Mucosa of stomach (tissue), 1 donor: ENCODE measurements around the gene PRKN.

Experiments used
- H3K27me3 ChIP-seq: one replicate; pipeline ENCODE4 v1.7.0; 2013; ENCODE audit warnings: mild to moderate bottlenecking, low read length; ENCODE audit not compliant: control insufficient read depth, insufficient read depth
- H3K36me3 ChIP-seq: one replicate; pipeline ENCODE4 v1.7.0; 2013; ENCODE audit warnings: low read length; ENCODE audit not compliant: control insufficient read depth, insufficient read depth
- H3K4me1 ChIP-seq: one replicate; pipeline ENCODE4 v1.7.0; 2013; ENCODE audit warnings: mild to moderate bottlenecking, low read length; ENCODE audit not compliant: control insufficient read depth, insufficient read depth
- H3K4me3 ChIP-seq: one replicate; pipeline ENCODE4 v1.7.0; 2013; ENCODE audit warnings: low read length
- H3K9ac ChIP-seq: one replicate; pipeline ENCODE4 v1.7.0; 2013; ENCODE audit warnings: mild to moderate bottlenecking, low read length, moderate library complexity
- H3K9me3 ChIP-seq: one replicate; pipeline ENCODE4 v1.7.0; 2013; ENCODE audit warnings: mild to moderate bottlenecking, low read length, moderate library complexity; ENCODE audit not compliant: control insufficient read depth
- donor health status: Pancreatic carcinoma.

The PRKN gene

DNA sequence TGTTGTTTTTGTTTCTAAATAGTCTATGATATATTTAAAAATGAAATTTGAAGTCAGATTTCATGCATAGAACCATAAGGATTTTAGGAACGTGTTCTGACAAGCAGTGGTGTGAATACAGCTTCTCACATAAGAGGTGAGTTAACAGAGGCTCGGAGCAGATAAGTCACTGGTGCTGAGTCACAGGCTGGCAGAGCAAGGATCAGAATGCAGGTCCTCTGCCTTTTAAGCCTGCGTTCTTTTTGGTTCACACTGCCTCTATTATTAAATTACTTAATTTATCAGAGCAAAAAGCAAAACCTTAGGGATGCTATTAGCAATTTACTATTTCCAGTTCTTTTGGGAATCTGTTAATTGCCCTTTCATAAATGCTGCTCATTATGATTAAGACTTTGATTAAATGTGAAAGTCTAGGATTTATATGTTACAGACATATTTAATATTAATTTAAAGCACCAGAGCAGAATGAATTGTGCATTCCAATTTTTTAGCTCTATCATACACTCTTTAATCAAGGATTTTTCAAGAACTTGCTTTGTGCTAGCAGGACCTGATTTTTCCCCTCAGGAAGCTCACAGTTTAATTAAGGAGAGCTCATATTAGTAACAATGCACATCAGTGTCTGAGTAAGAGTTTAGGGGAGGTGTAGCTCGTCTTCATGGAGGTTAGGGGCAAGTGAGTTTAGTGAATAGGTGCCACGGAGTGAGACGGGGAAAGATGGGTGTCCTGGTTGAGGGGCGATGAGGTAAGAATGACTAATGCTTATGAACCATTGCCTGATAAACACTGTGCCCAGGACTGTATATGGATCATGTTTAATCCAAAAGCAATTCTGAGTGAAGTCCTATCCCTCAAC lies 1241.0 kb downstream of the PRKN start:
- H3K4me3 ChIP-seq: no peak overlapping the region

DNA sequence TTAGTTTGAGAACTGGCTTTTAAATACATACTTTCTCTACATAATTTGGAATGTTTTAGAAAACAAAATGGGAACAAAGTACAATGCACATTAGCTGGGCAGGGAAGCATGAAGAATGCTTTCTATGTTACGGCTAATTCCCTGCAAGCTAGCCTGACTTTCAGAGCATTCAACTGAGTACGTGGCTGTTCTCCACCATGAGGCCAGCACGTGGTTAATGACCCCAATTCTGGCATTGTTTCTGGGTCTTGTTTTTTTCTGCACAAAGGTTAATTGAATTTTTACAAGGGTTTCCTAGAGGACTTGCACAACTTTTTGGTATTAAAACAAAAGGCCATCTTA lies 1245.1 kb downstream of the PRKN start:
- Histone ChIP-seq H3K9me3 (no peaks in the 10 kb centered on the region), H3K36me3 (no peaks in the 10 kb centered on the region), H3K27me3 (no peaks in the 10 kb centered on the region), H3K4me1 (no peaks in the 10 kb centered on the region), H3K9ac (no peak overlapping the region), H3K4me3 (no peak overlapping the region)

More for the DNA sequence above, 1241.0 kb downstream of the PRKN start:
- Histone ChIP-seq H3K27me3 (no peaks in the 10 kb centered on the region), H3K4me1 (no peaks in the 10 kb centered on the region), H3K9ac (no peak overlapping the region), H3K36me3 (no peaks in the 10 kb centered on the region), H3K9me3 (no peaks in the 10 kb centered on the region)

- no peaks in the 10 kb centered on the region for H3K9me3 ChIP-seq
- H3K4me3 ChIP-seq: no peak overlapping the region
- no peaks in the 10 kb centered on the region for H3K4me1 ChIP-seq
- no peaks in the 10 kb centered on the region for H3K36me3 ChIP-seq
- H3K9ac ChIP-seq: no peak overlapping the region
- H3K27me3 ChIP-seq: no peaks in the 10 kb centered on the region
These were observed 1245.6 kb downstream of the PRKN start for GRCh38 chr6:161481786-161482516.

GRCh38 chr6:161480421-161481155 lies 1247.0 kb downstream of the PRKN start:
- Histone ChIP-seq H3K9me3 (no peaks in the 10 kb centered on the region), H3K9ac (no peak overlapping the region), H3K36me3 (no peaks in the 10 kb centered on the region), H3K27me3 (no peaks in the 10 kb centered on the region), H3K4me3 (no peak overlapping the region), H3K4me1 (no peaks in the 10 kb centered on the region)

- Histone ChIP-seq H3K36me3 (no peaks in the 10 kb centered on the region), H3K4me1 (no peaks in the 10 kb centered on the region), H3K9ac (no peak overlapping the region), H3K4me3 (no peak overlapping the region), H3K9me3 (no peaks in the 10 kb centered on the region), H3K27me3 (no peaks in the 10 kb centered on the region)
These were observed 1248.2 kb downstream of the PRKN start for GRCh38 chr6:161479376-161479775.

DNA sequence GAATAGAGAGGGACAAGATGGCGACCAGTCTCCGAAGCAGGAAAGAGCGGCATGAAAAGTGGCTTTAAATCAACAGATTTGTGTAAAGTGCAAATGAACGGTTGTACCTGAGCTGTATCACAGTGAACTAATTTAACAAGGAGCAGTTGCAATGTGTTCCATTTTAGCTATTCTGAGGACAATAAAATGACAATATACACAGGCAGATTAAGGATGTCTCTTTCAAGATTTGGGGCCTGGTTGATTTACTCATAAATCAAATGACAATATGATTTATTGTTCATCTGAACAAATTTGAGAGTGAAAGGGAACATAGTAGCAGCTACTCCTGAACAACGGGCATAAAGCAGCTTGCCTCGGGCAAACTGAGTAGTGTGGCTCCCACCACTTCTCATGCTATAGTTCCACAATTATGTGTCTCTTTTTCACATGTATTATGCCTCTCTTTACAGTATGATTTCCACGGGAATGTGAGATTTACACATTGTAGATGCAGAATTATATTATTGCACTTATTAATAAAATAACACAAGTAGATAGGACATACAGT lies 1249.6 kb downstream of the PRKN start:
- H3K9ac ChIP-seq: no peak overlapping the region
- no peaks in the 10 kb centered on the region for H3K36me3 ChIP-seq
- H3K27me3 ChIP-seq: no peaks in the 10 kb centered on the region
- H3K4me3 ChIP-seq: no peak overlapping the region
- no peaks in the 10 kb centered on the region for H3K9me3 ChIP-seq
- no peaks in the 10 kb centered on the region for H3K4me1 ChIP-seq

- no peaks in the 10 kb centered on the region for H3K9me3 ChIP-seq
- no peaks in the 10 kb centered on the region for H3K36me3 ChIP-seq
- H3K4me1 ChIP-seq: no peaks in the 10 kb centered on the region
- no peak overlapping the region for H3K4me3 ChIP-seq
- no peaks in the 10 kb centered on the region for H3K27me3 ChIP-seq
- no peak overlapping the region for H3K9ac ChIP-seq
These were observed 1250.9 kb downstream of the PRKN start for GRCh38 chr6:161476711-161477110.

DNA sequence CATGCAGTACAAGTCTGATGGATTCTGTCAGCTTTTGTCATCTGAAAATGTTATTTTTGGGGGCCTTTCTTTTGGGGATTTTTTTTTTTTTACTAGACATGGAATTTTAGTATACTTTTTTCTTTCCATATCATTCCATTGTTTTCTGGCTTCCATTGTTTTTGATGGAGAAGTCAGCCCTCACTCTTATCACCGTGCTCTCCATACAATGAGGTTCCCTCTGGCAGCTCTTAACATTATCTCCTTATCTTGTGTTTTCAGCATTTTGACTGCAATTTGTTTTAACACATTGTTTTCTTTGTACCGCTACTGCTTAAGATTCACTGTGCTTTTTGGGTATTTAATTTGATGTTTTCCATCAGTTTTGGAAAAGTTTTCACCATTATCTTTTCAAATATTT lies 1262.2 kb downstream of the PRKN start:
- Histone ChIP-seq H3K27me3 (no peaks in the 10 kb centered on the region), H3K9me3 (no peaks in the 10 kb centered on the region), H3K4me3 (no peak overlapping the region), H3K4me1 (no peaks in the 10 kb centered on the region), H3K9ac (no peak overlapping the region), H3K36me3 (no peaks in the 10 kb centered on the region)

DNA sequence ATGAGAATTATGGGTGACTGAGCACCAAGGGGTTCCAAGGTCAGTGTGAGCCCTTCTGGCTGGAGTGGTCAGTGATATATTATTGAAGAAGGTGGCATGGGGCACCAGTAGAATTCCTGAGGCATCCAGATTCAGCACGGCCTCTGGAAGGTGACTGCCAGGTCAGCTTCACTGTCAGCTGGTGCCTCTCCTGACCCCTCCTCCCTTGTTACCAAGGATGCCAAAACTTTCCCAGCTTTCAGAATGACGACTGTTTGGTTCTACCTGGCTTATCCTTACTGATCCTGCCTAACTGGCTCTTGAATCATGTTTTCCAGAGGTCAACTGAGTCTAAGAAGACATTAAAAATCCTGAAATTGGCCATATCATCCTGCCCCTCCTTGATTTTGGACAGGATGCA lies 1264.5 kb downstream of the PRKN start:
- H3K9me3 ChIP-seq: no peaks in the 10 kb centered on the region
- no peaks in the 10 kb centered on the region for H3K27me3 ChIP-seq
- no peaks in the 10 kb centered on the region for H3K4me1 ChIP-seq
- no peaks in the 10 kb centered on the region for H3K36me3 ChIP-seq
- no peak overlapping the region for H3K4me3 ChIP-seq
- no peak overlapping the region for H3K9ac ChIP-seq

DNA sequence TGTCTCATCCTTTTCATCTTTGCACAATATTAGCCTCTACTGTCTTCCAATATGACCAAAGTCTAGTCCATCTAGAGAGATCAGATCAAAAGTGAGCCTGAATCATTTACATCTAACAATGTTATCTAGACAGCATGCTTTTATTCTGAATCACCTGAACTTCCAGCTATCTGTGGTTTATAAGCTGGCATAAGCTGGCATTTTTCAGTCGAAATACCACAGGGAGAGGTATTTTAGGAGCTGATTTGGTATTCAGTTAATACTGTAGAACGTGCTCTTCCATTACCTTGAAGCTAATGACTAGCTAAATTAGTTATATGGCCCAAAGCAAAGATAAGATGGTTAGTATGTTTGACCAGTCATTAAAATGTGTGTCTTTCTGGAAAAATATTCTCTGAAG lies 1265.4 kb downstream of the PRKN start:
- no peak overlapping the region for H3K9ac ChIP-seq
- no peaks in the 10 kb centered on the region for H3K9me3 ChIP-seq
- H3K36me3 ChIP-seq: no peaks in the 10 kb centered on the region
- no peak overlapping the region for H3K4me3 ChIP-seq
- H3K4me1 ChIP-seq: no peaks in the 10 kb centered on the region
- H3K27me3 ChIP-seq: no peaks in the 10 kb centered on the region

DNA sequence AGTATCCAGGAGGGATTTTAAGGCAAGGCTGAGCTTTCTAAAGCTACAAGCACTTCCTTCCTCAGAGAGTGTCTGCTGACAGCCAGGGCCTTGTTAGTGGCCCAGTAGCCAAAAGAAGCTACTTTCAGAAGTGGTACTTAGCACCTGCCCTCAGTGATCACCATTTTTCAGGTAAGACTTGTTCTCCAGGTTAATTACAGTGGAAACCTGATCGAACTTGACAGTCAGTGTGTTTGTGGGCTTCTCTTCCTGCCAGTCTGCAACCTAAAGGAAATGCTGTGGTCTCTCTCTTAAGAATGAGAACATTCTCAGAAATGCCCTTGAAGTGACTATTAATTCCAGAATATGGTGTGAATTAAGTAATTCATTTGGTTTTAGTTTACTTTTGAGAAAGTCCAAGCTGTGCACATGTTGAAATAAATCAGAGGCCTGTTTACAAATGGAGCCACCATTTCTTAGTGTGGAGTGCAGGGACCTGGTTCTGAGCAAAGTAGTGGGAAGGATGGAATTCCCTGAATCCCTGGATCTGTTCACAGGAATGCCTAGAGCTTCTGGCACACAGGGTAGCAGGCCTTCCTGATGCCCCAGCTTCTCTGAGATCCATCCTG lies 1268.5 kb downstream of the PRKN start:
- no peaks in the 10 kb centered on the region for H3K27me3 ChIP-seq
- no peaks in the 10 kb centered on the region for H3K9me3 ChIP-seq
- H3K36me3 ChIP-seq: no peaks in the 10 kb centered on the region
- H3K9ac ChIP-seq: no peak overlapping the region
- H3K4me3 ChIP-seq: no peak overlapping the region
- H3K4me1 ChIP-seq: no peaks in the 10 kb centered on the region
